Amniotic epithelial cell (primary cell): ENCODE results near the gene CUL5.
"Not testable (repeated sequence)": the region's sequence is repeated elsewhere in the genome, so short reads cannot be mapped to it uniquely, and the experiment has no call there.

ENCODE experiments used
- DNase-seq: peaks from one replicate; pipeline ENCODE4 v3.0.0-alpha.2; 2010; ENCODE audit warnings: low read depth

Gene CUL5

DNA sequence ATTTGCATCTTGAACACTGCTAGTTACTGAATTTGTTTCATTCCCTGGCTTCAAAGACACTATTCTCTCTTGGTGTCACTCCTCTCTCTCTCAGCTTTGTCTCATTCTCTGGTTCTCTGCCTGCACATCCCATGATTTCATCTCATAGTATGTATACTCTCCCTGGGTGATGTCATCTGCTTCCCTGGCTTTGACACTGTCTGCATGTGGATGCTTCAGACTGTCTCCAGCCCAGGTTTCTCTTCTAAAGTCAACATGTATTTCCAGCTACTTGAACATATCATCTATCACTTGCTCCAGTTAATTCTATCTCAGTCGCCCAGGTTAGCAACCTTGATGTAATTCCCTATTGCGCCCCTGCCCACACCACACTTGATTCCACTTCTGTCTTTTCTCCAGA, 103.4 kb downstream of the CUL5 start:
- peak; percentile 21 for DNase-seq

DNA sequence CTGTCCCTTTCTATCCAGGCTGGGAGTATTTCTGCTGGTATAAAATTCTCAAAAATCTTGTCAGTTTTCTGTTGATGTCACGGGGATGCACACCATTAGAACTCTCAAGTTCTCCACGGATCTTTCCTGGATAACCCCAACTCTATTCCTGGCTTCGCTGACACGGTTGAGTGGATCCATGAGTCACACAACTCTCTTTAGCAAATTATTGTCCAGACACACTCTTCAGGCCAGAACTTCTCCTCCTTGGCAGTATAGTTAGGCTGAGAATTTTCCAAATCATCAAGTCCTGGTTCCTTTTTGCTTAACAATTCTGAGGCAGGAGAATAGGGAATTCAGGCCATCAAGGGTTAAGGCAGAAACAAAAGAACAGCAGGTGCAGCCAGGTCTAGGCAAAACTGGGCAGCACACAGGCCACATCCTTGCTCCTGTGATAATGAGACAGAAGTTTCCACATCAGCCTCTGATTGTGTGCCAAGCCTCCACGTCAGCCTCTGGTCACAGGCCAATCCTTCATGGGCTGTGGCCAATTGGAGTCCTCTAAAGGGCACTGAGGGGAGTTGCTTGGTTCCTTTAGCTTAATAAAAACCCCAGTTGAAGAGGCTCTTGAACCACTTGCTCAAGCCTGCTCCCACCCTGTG, 106.9 kb downstream of the CUL5 start:
- peak; percentile 72 for DNase-seq

DNA sequence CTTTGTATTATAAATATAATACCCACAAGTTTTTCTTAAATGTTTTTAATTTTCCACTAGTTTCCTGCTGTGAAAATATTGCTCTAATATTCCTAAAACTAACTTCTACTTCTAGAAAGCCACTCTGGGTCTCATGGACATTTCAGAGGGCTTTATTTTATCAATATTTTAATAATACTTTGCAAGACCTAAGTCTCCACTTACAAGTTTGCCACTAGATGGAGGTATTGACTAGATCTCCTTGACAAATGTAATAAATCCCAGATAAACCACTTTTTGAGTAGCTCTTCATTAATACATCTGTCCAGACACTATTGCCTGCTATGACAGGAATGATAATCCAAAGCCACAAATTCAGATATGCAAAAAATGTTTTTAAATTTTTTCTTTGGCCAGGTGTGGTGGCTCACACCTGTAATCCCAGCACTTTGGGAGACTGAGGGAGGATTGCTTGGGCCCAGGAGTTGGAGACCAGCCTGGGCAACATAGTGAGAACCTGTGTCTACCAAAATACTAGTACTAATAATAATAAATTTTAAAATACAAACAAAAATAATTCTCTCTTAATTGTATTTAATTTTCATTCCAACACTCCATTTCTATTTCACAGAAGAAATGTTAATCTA, 109.2 kb downstream of the CUL5 start:
- DNase-seq = peak; percentile 69

DNA sequence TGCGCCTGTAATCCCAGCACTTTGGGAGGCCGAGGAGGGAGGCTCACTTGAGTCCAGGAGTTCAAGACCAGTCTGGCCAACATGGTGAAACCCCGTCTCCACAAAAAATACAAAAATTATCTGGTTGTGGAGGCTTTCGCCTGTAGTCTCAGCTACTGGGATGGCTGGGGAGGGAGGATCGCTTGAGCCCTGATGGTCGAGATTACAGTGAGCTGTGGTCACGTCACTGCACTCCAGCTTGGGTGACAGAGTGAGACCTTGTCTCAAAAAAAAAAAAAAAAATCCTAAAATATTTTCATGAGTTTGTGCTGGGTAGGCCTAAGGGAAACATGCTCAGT, 112.2 kb downstream of the CUL5 start:
- DNase-seq = not testable (repeated sequence)

DNA sequence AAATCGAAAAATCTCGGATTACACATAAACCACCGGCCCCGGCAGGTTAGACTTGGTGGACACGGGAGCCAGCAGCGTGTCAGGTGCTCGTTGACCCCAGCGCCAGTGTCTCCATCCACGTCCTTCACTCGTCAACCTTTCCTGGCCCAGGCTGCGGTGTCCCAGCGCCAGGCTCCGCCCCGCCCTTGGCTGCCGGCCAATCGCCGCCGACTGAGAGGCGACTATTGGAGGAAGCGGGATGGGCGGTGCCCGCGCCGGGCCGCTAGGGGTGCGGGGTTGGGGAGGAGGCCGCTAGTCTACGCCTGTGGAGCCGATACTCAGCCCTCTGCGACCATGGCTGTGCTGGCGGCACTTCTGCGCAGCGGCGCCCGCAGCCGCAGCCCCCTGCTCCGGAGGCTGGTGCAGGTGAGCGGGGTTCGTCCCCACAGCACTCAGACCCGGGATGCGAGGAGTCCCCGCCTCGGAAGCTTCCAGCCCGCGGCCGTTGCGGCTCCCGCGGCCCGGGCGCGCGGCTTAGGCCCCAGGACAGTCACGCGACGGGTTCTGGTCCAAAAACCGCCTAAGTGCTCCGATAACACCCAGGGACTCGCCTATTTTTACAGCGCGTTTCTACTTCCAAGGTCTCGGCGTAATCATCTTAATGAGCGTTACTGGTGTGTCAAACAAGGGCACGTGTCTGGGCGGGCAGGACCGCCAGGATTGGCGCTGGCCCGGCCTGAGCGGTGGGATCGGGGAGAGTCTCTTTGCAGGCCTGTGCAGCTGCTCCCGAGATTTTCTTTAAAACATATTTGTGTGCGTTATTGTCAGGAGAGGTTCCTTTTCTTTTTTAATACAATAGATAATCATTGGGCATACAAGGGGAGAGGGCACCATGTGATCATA, 112.8 kb downstream of the CUL5 start, which contains the start of gene ACAT1:
ACAT1 (plus strand) TSS at position 294 of the 882 bp plus-strand sequence; CDS start at position 334, 40 bp downstream.
- DNase-seq = peak; percentile 76

DNA sequence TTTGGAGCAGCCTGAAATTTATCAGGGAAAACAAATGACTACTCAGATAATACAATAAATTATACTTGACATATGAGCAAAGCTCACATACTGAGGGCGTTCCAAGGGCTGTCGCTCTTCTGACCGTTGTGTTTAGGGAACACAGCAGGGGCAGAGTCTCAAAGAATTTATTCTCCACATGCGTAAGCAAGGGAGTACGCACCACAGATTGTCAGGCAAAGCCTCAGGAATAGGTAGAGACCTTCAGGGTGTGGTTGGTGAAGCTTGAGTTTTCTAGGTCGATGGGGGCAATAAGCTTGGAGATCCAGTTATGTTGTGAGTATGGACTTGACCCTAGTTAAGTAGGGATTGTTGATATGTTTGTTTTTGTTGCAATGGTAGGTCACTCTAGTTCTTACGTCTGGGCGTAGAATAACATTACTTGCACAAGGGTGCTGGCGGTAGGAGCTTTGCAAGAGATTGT, 113.5 kb downstream of the CUL5 start:
- peak; percentile 23 for DNase-seq

DNA sequence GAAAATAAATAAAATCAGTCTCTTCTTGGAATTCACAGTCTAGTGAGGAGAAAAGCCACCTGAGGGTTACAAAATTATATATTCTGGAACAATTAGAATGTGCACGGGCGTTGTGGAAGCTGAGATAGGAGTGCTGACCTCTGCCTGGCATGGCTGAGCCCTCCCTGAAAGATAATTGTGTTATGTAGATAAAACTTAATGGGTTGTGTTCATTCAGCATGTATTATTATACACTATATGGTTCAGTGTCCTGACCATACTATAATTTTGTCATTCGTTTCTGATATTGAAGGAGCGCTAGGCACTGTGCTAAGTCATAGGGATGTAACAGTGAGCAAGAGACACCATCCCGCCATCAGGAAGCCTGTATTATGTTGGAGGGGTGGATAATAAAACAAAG, 116.4 kb downstream of the CUL5 start:
- DNase-seq = no peak

DNA sequence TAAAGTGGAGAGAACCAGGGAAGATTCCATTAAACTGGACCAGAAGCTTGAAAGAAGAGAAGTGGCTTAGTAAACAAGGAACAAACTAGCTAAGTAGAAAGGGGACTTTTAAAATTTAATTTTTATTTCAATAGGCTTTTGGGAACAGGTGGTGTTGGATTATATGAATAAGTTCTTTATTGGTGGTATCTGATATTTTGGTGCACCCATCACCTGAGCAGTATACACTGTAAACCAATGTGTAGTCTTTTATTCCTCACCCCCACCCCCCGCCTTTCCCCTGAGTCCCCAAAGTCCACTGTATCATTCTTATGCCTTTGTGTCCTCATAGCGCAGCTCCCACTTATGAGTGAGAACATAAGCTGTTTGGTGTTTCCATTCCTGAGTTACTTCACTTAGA, 120.1 kb downstream of the CUL5 start:
- no peak for DNase-seq

DNA sequence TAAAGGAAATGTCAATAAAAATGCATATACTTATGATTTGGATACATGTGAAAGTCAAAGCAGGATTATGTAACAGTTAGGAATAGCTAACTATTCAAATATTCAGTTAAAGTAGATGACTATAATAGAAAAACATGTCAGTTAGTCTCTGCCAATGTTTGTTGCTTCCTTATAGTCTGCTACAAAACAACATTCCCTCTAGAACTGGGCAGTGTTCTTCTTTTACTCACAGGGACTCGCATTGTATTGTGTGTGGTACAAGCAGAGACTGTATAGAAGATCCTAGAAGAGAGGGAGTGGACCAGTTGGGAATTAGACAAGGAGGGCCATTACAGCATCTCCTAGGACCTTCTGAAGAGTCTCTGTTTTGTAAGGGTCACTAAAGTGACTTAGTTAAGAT, 123.3 kb downstream of the CUL5 start:
- peak; percentile 21 for DNase-seq

DNA sequence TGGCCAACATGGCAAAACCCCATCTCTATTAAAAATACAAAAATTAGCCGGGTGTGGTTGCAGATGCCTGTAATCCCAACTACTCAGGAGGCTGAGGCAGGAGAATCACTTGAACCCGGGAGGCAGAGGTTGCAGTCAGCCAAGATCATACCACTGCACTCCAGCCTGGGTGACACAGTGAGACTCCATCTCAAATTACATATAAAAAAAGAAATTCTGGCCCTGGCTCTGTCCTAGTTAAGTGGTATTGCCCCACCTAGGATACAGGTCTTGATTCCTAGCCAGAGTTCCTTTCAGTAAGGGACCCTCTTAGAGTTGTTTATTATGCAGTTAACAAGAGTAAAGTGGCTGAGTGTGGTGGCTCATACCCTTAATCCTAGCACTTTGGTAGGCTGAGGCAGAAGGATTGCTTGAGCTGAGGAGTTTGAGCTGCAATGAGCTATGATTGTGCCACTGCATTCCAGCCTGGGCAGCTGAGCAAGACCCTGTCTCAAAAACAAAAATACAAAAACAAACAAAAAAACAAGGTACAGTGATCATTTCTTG, 124.4 kb downstream of the CUL5 start:
- peak; percentile 6 for DNase-seq

DNA sequence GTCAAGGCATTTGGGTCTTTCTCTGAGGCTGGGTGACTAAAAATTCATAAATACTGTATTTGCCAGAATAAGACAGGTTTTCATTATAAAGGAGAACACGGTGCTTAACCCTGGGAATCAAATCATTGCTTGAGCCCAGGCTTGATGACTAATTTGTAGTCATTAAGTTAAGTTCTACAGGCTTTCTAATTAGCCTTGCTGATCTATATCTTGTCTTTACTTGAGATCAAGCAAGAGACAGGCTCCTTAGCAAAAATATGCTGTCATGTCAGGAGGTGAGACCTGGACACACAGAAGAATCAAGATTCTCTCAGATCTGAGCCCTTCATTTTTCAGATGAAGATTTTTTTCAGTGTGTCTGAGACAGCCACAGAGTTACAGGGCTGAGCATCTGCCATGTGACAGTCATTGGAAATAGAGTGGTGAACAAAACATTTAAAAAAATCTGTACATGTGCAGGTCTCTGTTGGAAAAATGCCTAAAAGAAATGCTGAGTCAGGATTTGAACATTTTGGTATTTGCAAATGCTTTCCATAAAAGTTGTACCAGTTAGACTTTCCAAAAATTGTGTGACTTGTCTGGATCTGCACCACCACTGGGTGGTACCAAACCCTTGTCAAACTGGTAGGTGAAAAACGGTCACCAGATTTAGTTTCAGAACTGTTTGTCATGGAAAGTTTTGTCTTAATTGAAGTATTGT, 127.3 kb downstream of the CUL5 start:
- DNase-seq = peak; percentile 16

DNA sequence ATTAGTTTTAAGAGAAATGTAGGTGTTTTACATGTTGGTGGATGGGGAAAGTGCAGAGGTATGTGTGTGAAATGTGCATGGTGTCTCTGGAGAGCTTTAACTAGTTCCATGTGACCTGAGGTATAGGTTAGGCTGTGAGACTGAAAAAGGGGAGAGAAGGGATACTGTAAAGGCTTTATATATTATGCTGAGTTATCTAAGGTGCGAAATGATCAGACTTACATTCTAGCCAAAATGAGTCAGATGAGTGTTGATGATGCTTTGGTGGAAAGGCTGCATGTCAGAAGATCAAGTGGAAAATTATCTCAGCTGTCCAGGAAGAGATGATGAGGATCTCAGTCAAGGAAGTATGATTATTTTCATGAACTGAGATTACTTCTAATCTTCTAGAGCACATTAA, 128.5 kb downstream of the CUL5 start:
- no peak for DNase-seq

DNA sequence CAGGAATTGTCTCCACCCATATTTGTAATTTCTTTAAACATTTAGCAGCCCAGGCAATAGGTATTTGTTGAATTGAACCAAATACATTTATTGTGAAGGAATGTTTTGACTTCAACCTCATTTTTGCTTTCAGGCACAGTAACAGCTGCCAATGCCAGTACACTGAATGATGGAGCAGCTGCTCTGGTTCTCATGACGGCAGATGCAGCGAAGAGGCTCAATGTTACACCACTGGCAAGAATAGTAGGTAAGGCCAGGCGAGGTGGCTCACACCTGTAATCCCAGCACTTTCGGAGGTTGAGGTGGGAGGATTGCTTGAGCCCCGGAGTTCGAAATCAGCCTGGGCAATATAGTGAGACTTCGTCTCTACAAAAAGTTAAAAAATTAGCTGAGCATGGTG, 133.6 kb downstream of the CUL5 start:
- no peak for DNase-seq

DNA sequence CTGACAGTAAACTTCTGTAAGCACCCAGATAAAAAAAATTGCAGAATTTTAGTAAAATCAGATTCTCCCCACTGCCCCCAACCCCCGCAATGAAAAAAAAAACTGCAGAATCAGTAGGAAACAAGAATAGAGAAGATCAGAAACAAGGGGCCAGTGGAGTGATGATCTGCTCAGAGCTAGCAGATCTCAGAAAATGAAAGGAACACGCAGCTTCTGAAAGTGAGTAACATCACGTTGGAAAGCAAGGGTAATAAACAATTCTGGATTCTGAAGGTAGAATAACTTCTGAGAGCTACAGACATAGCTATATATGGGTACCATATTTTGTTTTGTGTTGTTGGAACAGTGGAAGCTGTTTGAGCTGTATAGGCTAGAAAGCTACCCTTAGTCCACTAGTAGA, 135.9 kb downstream of the CUL5 start:
- DNase-seq = no peak

DNA sequence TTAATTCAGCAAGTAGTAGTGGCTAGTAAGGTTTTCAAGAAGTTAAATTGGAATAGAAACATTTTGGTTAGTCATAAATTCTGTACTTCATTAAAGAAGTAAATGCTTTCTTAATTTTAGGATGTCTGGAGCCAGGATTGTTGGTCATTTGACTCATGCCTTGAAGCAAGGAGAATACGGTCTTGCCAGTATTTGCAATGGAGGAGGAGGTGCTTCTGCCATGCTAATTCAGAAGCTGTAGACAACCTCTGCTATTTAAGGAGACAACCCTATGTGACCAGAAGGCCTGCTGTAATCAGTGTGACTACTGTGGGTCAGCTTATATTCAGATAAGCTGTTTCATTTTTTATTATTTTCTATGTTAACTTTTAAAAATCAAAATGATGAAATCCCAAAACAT, 138.5 kb downstream of the CUL5 start:
- no peak for DNase-seq

DNA sequence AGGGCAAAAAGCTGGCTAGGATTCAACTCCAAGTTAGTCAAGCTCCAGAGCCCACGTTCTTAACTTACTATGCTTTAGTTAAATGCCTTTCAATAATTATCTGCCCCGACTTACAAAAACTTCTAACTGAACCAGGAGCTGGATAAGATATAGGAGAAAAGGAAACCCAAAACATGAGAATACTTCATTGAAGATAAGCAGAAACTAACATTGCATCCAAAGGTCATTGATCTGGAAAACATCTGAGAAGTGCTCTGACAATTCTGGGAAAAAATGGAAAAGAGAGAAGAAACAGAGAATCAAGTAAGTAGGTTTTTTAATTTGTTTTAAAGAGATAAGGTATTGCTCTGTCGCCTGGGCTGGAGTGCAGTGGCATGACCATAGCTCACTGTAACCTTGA, 139.9 kb downstream of the CUL5 start:
- peak; percentile 15 for DNase-seq

DNA sequence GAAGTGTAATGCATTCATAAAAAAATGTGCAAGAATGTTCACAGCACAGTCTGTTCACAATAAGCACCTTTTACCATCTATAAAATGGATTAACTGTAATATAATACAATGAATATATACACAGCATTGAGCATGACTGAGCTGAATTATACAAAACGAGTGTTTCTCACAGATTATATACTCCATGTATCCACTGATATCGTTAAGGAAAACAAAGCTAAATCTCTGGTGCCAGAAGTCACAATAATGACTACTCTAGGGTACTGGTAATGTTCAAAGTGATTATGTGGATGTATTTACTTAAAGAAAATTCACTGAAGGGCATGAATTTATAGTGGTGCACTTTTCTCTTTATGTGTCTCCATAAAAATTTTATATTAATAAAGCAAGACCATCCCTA, 145.9 kb downstream of the CUL5 start:
- DNase-seq = no peak
